ENCODE results near the gene BIK.

Gene BIK

DNA sequence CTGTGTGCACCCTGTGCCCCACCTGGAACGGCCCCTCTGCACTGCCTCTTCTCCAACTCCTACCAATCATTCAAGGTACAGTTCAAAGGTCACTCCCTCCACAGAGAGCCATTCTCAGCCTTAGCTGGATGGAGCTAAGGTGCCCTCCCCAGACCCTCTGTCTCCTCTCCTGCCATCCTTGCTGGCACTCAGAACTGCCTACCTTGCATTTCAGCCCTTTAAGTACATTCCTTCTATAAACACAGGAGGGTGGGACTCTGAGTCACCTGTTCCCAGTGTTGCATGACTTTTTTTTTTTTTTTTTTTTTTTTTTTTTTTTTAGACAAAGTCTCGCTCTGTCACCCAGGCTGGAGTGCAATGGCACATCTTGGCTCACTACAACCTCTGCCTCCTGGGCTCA lies 29.9 kb upstream of the BIK start:
- H3K4me3 ChIP-seq (ENCODE audit: low read depth, low read length): no peak overlapping the region
- no peak for DNase-seq (ENCODE audit: low read depth)
- TF ChIP-seq, protein P1, sequence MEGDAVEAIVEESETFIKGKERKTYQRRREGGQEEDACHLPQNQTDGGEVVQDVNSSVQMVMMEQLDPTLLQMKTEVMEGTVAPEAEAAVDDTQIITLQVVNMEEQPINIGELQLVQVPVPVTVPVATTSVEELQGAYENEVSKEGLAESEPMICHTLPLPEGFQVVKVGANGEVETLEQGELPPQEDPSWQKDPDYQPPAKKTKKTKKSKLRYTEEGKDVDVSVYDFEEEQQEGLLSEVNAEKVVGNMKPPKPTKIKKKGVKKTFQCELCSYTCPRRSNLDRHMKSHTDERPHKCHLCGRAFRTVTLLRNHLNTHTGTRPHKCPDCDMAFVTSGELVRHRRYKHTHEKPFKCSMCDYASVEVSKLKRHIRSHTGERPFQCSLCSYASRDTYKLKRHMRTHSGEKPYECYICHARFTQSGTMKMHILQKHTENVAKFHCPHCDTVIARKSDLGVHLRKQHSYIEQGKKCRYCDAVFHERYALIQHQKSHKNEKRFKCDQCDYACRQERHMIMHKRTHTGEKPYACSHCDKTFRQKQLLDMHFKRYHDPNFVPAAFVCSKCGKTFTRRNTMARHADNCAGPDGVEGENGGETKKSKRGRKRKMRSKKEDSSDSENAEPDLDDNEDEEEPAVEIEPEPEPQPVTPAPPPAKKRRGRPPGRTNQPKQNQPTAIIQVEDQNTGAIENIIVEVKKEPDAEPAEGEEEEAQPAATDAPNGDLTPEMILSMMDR (IDR thresholded peaks at IDR 0.05; ENCODE audit: insufficient read depth, low read depth, low read length, missing control alignments): no peak

DNA sequence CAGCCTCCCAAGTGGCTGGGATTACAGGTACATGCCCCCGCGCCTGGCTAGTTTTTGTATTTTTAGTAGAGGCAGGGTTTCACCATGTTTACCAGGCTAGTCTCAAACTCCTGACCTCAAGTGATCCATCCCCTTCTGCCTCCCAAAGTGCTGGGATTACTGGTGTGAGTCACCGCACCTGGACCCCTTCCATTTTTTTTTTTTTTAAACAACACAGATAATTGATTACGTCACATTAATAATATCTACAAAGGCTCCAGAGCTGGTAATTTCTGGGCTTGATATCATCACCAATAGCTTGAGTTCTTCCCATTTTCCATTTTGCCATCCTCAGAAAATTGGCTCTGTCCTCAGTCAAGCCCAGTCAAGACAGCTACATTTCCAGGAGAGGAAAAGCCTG lies 28.6 kb upstream of the BIK start:
- TF ChIP-seq, protein P1 (IDR thresholded peaks at IDR 0.05; ENCODE audit: insufficient read depth, low read depth, low read length, missing control alignments): no peak
- DNase-seq (ENCODE audit: low read depth): no peak
- H3K4me3 ChIP-seq (ENCODE audit: low read depth, low read length): no peak overlapping the region

DNA sequence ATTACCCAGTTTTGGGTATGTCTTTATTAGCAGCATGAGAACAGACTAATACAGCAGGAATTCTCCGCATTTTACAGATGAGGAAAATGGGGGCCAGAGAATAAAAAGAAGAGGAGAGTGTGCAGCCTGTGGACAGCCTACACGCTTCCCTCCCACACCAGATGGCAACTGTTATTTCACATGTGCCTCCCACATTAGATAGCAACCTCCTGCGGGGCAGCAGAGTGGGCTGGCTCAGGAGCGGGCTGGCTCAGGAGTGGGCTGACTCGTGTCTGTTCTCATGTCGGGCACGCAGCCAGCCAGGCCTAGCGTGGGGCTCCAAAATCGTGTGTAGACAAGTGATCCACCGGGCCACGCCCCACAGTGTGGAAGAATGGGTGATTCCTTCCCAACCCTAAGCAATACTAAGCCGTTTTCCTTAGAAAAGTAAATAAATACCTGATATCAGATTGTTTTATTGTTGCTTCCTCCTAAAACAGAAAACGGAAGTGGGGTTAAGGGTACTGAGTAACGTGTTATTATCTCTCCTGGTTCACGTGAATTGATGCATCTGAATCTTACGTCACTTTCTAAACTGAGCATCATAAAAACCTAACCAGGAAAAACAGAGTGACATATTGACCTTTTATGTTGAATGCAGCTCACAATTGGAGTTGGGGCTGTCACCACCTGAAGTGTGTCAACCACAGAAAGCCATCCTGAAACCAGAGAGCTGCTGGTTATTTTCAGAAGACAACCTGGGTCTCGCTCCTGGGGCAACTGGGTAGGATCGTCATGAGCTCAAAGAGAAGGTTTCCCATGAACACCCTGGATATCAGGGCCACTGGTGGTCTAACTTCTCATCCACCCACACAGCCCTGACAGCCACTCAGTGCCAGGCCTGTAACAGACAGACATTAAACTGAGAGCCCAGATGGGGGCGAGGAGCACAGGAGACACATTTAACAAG lies 24.6 kb upstream of the BIK start:
- H3K4me3 ChIP-seq (ENCODE audit: low read depth, low read length): no peak overlapping the region
- TF ChIP-seq, protein P1 (IDR thresholded peaks at IDR 0.05; ENCODE audit: insufficient read depth, low read depth, low read length, missing control alignments): no peak
- peak; percentile 82 for DNase-seq (ENCODE audit: low read depth)

DNA sequence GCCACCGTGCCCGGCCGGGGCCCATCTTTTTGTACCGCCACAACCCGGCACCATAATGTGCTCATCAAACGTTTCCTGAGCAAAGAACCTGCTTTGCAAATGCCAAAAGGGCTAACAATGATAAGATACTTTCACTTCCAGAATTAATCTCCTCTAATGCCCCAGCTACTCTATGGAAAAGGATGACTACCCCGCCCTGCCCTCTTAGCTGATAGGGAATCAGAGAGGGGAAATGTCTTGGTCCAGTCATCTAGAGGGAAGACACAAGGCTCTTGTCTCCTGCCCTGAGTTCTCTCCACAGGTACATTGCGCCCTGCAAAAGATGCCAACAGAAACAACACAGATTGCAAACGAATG lies 21.9 kb upstream of the BIK start:
- peak overlapping the region; percentile 82 for H3K4me3 ChIP-seq (ENCODE audit: low read depth, low read length)
- DNase-seq (ENCODE audit: low read depth): no peak
- TF ChIP-seq, protein P1 (IDR thresholded peaks at IDR 0.05; ENCODE audit: insufficient read depth, low read depth, low read length, missing control alignments): no peak

DNA sequence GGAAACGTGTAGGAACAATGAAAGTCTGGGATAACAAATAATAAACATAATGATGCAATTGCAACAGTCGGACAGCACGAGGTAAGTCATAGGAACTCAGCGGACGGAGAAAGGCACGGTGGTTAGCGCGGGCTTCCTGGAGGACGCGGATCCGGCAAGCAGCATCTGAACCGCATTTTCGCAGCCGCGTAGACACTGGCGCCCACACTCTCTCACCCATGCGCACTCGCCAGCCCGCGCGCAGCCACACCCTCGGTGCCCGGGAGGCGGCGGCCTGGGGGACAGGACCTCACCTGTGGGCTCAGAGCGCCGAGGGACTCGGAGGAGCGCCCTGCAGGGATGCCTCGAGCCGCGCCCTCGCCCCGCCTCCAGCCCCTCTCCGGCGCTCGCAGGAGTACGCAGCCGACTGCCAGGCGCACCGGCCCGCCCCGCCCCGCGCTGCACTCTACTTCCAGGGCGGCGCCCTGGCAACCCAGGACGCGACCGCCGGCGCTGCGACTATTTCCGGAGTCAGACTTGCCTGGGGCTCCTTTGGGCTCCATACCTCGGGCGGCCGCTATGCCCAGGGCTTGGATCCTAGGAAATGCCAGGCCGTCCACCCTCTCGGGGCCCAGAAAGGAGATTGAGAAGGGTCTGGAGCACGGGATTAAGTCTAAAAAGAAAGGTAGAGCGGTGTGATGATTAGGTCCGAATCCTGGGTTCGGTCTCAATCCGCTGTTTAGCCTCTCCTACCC lies 21.4 kb upstream of the BIK start, which contains the start of gene TTLL1:
TSS of gene TTLL1 (minus strand) at position 408 of the 734 bp plus-strand sequence. CDS start 13,805 bp downstream, outside the sequence.
- H3K4me3 ChIP-seq (ENCODE audit: low read depth, low read length): peak within 1 kb of the TSS; percentile 82
- TF ChIP-seq, protein P1 (IDR thresholded peaks at IDR 0.05; ENCODE audit: insufficient read depth, low read depth, low read length, missing control alignments): no peak
- DNase-seq (ENCODE audit: low read depth): peak; percentile 94

DNA sequence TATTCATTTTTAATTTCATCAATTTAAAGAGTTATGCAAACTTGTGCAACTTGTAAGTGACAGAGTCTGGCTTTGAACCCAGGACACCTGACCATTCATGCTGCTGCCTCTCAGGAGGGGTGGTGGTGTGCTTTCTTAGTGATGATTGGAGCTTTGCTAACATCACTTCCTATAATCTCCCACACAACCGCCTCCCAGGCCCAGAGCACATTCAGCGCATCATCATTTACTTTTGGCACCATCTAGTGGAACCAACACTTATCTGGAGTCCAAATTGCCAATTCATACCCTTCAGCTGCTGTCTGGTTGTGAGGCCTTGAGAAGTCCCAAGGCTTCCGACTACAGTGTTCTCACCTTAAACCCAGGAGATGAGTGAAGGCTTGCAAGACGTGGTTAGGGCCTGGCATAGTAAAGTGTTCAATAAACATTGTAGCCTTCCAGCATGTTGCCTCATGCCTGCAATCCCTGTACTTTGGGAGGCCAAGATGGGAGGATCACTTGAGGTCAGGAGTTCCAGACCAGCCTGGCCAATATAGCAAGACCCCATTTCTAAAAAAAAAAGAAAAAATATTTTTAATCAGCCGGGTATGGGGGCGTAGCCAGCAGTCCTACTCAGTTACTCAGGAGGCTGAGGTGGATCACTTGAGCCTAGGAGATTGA lies 20.3 kb upstream of the BIK start:
- peak; percentile 87 for DNase-seq (ENCODE audit: low read depth)
- TF ChIP-seq, protein P1 (IDR thresholded peaks at IDR 0.05; ENCODE audit: insufficient read depth, low read depth, low read length, missing control alignments): peak; percentile 34
- no peak overlapping the region for H3K4me3 ChIP-seq (ENCODE audit: low read depth, low read length)
